GM12878 (cell line): ENCODE results near the gene FGF2.

Source experiments
- ATF7 ChIP-seq: fragments of 450-650 bp; IDR thresholded peaks from 2 replicates; pipeline ENCODE4 v1.6.1; 2016; ENCODE audit warnings: low read depth, mild to moderate bottlenecking
- DPF2 ChIP-seq: fragments of 450-650 bp; IDR thresholded peaks from 2 replicates; pipeline ENCODE4 v1.6.1; 2017; ENCODE audit warnings: mild to moderate bottlenecking
- GABPA ChIP-seq: IDR thresholded peaks from 2 replicates; pipeline ENCODE4 v1.6.1; 2014; ENCODE audit warnings: antibody characterized with exemption, low read depth, mild to moderate bottlenecking, inconsistent platforms
- IKZF1 ChIP-seq: fragments of 450-650 bp; conservative IDR thresholded peaks from 2 replicates; pipeline ENCODE4 v1.6.1; 2017; ENCODE audit warnings: antibody characterized with exemption, mild to moderate bottlenecking
- MTA2 ChIP-seq: fragments of 450-650 bp; IDR thresholded peaks from 2 replicates; pipeline ENCODE4 v1.6.1; 2016; ENCODE audit warnings: low read depth, mild to moderate bottlenecking, moderate library complexity
- NR2C2 ChIP-seq: IDR thresholded peaks from 2 replicates; pipeline ENCODE4 v1.6.1; 2011; ENCODE audit warnings: borderline replicate concordance, low read depth; ENCODE audit not compliant: control insufficient read depth, insufficient read length
- POLR2AphosphoS5 ChIP-seq: IDR thresholded peaks from 2 replicates; pipeline ENCODE4 v1.6.1; 2011; ENCODE audit warnings: mild to moderate bottlenecking, low read length, inconsistent platforms
- RUNX3 ChIP-seq: IDR thresholded peaks from 2 replicates; pipeline ENCODE4 v1.6.1; 2012; ENCODE audit warnings: low read length, inconsistent platforms
- TBL1XR1 ChIP-seq: IDR thresholded peaks from 2 replicates; pipeline ENCODE4 v1.6.1; 2012; ENCODE audit warnings: low read depth, low read length, improper control_type of control experiment
- USF2 ChIP-seq: IDR thresholded peaks from 2 replicates; pipeline ENCODE4 v1.6.1; 2011; ENCODE audit warnings: low read depth, low read length, improper control_type of control experiment, borderline replicate concordance
- YBX1 ChIP-seq: fragments of 450-650 bp; IDR thresholded peaks from 2 replicates; pipeline ENCODE4 v1.6.1; 2016; ENCODE audit warnings: antibody characterized with exemption
- TF ChIP-seq, protein P1 (sequence below), 3 experiments: IDR thresholded peaks in 2 of 3; conservative IDR thresholded peaks in 1 of 3; 2 replicates each; pipeline ENCODE4 v1.5.1; 2011; ENCODE audit warnings: low read depth in 3 of 3, low read length in 3 of 3, mild to moderate bottlenecking in 3 of 3, control low read depth in 2 of 3, moderate library complexity in 2 of 3, inconsistent platforms in 1 of 3, mixed read lengths in 1 of 3; ENCODE audit not compliant: control insufficient read depth in 2 of 3, insufficient read depth in 1 of 3; ENCODE audit errors: extremely low read depth in 1 of 3

GRCh38 chr4:122908223-122908622, 81.6 kb downstream of the FGF2 start:
- TF ChIP-seq IKZF1 (no peak), RUNX3 (no peak), GABPA (no peak), POLR2AphosphoS5 (no peak), NR2C2 (no peak), ATF7 (no peak), USF2 (no peak), YBX1 (no peak), MTA2 (no peak), TBL1XR1 (no peak), DPF2 (no peak)
- TF ChIP-seq, protein P1, sequence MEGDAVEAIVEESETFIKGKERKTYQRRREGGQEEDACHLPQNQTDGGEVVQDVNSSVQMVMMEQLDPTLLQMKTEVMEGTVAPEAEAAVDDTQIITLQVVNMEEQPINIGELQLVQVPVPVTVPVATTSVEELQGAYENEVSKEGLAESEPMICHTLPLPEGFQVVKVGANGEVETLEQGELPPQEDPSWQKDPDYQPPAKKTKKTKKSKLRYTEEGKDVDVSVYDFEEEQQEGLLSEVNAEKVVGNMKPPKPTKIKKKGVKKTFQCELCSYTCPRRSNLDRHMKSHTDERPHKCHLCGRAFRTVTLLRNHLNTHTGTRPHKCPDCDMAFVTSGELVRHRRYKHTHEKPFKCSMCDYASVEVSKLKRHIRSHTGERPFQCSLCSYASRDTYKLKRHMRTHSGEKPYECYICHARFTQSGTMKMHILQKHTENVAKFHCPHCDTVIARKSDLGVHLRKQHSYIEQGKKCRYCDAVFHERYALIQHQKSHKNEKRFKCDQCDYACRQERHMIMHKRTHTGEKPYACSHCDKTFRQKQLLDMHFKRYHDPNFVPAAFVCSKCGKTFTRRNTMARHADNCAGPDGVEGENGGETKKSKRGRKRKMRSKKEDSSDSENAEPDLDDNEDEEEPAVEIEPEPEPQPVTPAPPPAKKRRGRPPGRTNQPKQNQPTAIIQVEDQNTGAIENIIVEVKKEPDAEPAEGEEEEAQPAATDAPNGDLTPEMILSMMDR (IDR thresholded peaks at IDR 0.05 in 2 of 3, conservative IDR thresholded peaks at IDR 0.05 in 1 of 3; ENCODE audit: control insufficient read depth in 2 of 3, extremely low read depth in 1 of 3, insufficient read depth in 1 of 3, low read depth in 3 of 3, low read length in 3 of 3): no peak
